ENCODE data around the gene FN1. TPM values are rescaled to one million over a fixed set of nuclear protein-coding genes. Genes with fewer than 3 reads are reported as not detected.

The FN1 gene
- total and polyA plus RNA-seq, 8 donors: 42.0 to 861 (median 252) TPM

- no peak for TF ChIP-seq EP300 (IDR thresholded peaks at IDR 0.05)
- DNase-seq: no peak
- 31 to 46% (median 39%) methylated on average over 2 of the region's 2 CpGs for WGBS, 5 donors
- H3K4me1 ChIP-seq: peaks cover 8 to 21% (median 14%) of the 10 kb centered on the region in 4 donors
- no peak overlapping the region for H3K4me3 ChIP-seq
- peaks cover 0 to 17% (median 13%) of the 10 kb centered on the region in 3 donors for H3K27me3 ChIP-seq
- H3K27ac ChIP-seq: peak overlapping the region in 3 of 5 donors; percentile 17 to 85 (median 18)
- intact Hi-C loops (cut with DNase I; ENCODE audit: low total_unique reads): no loop called here
- no peaks in the 10 kb centered on the region for H3K9me3 ChIP-seq
- H3K36me3 ChIP-seq: peaks cover 0 to 35% (median 19%) of the 10 kb centered on the region in 4 donors
Measured at GRCh38 chr2:215431290-215431689, 4.6 kb downstream of the FN1 start.

GRCh38 chr2:215430528-215431187, 5.2 kb downstream of the FN1 start:
- H3K36me3 ChIP-seq: peaks cover 0 to 38% (median 21%) of the 10 kb centered on the region in 4 donors
- intact Hi-C loops (cut with DNase I; ENCODE audit: low total_unique reads): no loop called here
- WGBS, 5 donors: 65 to 76% (median 73%) methylated on average over 6 of the region's 6 CpGs
- peaks cover 0 to 11% (median 7%) of the 10 kb centered on the region in 3 donors for H3K27me3 ChIP-seq
- H3K27ac ChIP-seq: peak overlapping the region in 2 of 5 donors; percentile 18 to 85
- H3K4me1 ChIP-seq: peaks cover 5 to 18% (median 9%) of the 10 kb centered on the region in 4 donors
- no peak for DNase-seq
- H3K9me3 ChIP-seq: no peaks in the 10 kb centered on the region
- peak overlapping the region in 1 of 4 donors; percentile 3 for H3K4me3 ChIP-seq
- no peak for TF ChIP-seq POLR2AphosphoS5 (IDR thresholded peaks at IDR 0.05)
- TF ChIP-seq CTCF (IDR thresholded peaks at IDR 0.05): no peak
- TF ChIP-seq EP300 (IDR thresholded peaks at IDR 0.05): no peak
- no peak for TF ChIP-seq POLR2A (IDR thresholded peaks at IDR 0.05)

DNA sequence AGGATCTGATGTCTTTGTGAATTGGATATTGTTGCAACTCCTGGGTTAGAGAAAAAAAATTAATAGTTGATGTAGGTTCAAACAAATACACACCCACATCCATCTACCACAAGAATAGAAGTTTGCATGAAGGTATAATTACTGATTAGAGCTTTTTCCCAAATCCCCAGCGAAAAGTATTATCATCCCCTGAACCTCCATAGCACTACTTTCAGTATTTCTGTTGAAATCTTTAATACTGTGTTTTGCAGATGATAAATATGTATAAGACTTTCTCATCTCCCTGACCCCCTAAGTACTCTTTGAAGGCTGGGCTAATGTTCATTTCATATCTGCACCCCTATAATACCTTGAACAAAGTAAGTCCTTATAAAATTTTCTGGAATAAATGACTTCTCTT, 6.4 kb downstream of the FN1 start:
- H3K4me3 ChIP-seq: no peak overlapping the region
- no peak for DNase-seq
- no peaks in the 10 kb centered on the region for H3K9me3 ChIP-seq
- 81 to 98% (median 94%) methylated on average over 1 of the region's 1 CpG for WGBS, 5 donors
- TF ChIP-seq POLR2AphosphoS5 (IDR thresholded peaks at IDR 0.05) (no peak), EP300 (IDR thresholded peaks at IDR 0.05) (no peak), CTCF (IDR thresholded peaks at IDR 0.05) (no peak), POLR2A (IDR thresholded peaks at IDR 0.05) (no peak)
- no peaks in the 10 kb centered on the region for H3K27me3 ChIP-seq
- intact Hi-C loops (cut with DNase I; ENCODE audit: low total_unique reads): no loop called here
- no peak overlapping the region for H3K27ac ChIP-seq
- peaks cover 0 to 11% (median 4%) of the 10 kb centered on the region in 4 donors for H3K4me1 ChIP-seq
- peaks cover 0 to 48% (median 27%) of the 10 kb centered on the region in 4 donors for H3K36me3 ChIP-seq

GRCh38 chr2:215428060-215428910, 7.6 kb downstream of the FN1 start:
- TF ChIP-seq EP300 (IDR thresholded peaks at IDR 0.05) (no peak), POLR2A (IDR thresholded peaks at IDR 0.05) (no peak), CTCF (IDR thresholded peaks at IDR 0.05) (no peak), POLR2AphosphoS5 (IDR thresholded peaks at IDR 0.05) (no peak)
- Histone ChIP-seq H3K36me3 (peaks cover 0 to 59% (median 36%) of the 10 kb centered on the region in 4 donors), H3K27me3 (no peaks in the 10 kb centered on the region), H3K9me3 (no peaks in the 10 kb centered on the region), H3K4me1 (peaks cover 0 to 11% (median 4%) of the 10 kb centered on the region in 4 donors), H3K27ac (no peak overlapping the region), H3K4me3 (no peak overlapping the region)
- 92 to 95% (median 93%) methylated on average over 19 of the region's 19 CpGs for WGBS, 5 donors
- intact Hi-C loops (cut with DNase I; ENCODE audit: low total_unique reads): no loop called here
- DNase-seq: no peak

Measured in stomach (tissue), 9 donors.